ENCODE measurements around the gene MANBA.
A peak's percentile ranks its signal among the peaks of the same experiment; 100 is the strongest.
"Not testable (repeated sequence)": the region's sequence is repeated elsewhere in the genome, so short reads cannot be mapped to it uniquely, and the experiment has no call there.

Gene MANBA

GRCh38 chr4:102667001-102667400 is 93.8 kb downstream of the MANBA start:
- DNase-seq = no peak

GRCh38 chr4:102665527-102665926 is 95.2 kb downstream of the MANBA start:
- no peak for DNase-seq

- DNase-seq = no peak
Measured at GRCh38 chr4:102663073-102663472, 97.7 kb downstream of the MANBA start.

GRCh38 chr4:102657206-102657605 is 103.6 kb downstream of the MANBA start:
- no peak for DNase-seq

- no peak for DNase-seq
Measured at GRCh38 chr4:102647117-102647516, 113.7 kb downstream of the MANBA start.

- DNase-seq = no peak
Measured at GRCh38 chr4:102642631-102643298, 118.0 kb downstream of the MANBA start.

- no peak for DNase-seq
Measured at GRCh38 chr4:102641793-102642192, 119.0 kb downstream of the MANBA start.

GRCh38 chr4:102640669-102641068 is 120.1 kb downstream of the MANBA start:
- DNase-seq = no peak

- DNase-seq = no peak
Measured at GRCh38 chr4:102639598-102639997, 121.2 kb downstream of the MANBA start.

GRCh38 chr4:102638621-102639020 is 122.1 kb downstream of the MANBA start:
- DNase-seq = no peak

GRCh38 chr4:102637391-102637790 is 123.4 kb downstream of the MANBA start:
- DNase-seq = no peak

GRCh38 chr4:102633100-102633499 is 127.7 kb downstream of the MANBA start:
- no peak for DNase-seq

GRCh38 chr4:102632241-102633065 is 128.3 kb downstream of the MANBA start:
- DNase-seq = no peak

- no peak for DNase-seq
Measured at GRCh38 chr4:102631616-102632015, 129.2 kb downstream of the MANBA start.

GRCh38 chr4:102629673-102630072 is 131.1 kb downstream of the MANBA start:
- no peak for DNase-seq

GRCh38 chr4:102627831-102628523 is 132.8 kb downstream of the MANBA start:
- DNase-seq = no peak

- DNase-seq = peak; percentile 14
Measured at GRCh38 chr4:102625232-102625930, 135.4 kb downstream of the MANBA start.

- DNase-seq = no peak
Measured at GRCh38 chr4:102624505-102624904, 136.3 kb downstream of the MANBA start.

GRCh38 chr4:102623622-102624021 is 137.1 kb downstream of the MANBA start:
- DNase-seq = no peak

- DNase-seq = no peak
Measured at GRCh38 chr4:102620697-102621497, 139.9 kb downstream of the MANBA start.

- DNase-seq = not testable (repeated sequence)
Measured at GRCh38 chr4:102619776-102620631, 140.8 kb downstream of the MANBA start.

Data from effector CD8-positive, alpha-beta T cell (primary cell).